ENCODE data around the gene LOXL4.

DNA sequence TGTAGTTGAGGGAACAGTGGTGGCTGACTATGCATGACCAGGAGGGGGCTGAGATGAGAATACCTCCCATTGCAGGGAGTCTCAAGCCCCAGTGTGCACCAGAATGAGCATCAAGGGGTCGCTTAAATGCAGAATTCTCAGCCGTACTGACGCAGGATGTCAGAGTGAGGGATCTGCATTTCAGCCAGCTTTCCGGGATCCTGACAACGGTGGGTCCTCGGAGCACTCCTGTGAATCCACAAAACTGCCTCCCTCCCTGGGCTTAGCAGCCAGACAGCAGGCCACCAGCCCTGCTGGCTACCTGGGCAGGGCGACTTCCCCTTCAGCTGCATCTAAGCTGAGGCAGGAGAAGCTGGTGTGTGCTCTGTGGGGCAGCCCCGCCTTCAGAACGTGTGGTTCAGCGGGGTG is 21.8 kb upstream of the LOXL4 start:
- TF ChIP-seq, protein P1, sequence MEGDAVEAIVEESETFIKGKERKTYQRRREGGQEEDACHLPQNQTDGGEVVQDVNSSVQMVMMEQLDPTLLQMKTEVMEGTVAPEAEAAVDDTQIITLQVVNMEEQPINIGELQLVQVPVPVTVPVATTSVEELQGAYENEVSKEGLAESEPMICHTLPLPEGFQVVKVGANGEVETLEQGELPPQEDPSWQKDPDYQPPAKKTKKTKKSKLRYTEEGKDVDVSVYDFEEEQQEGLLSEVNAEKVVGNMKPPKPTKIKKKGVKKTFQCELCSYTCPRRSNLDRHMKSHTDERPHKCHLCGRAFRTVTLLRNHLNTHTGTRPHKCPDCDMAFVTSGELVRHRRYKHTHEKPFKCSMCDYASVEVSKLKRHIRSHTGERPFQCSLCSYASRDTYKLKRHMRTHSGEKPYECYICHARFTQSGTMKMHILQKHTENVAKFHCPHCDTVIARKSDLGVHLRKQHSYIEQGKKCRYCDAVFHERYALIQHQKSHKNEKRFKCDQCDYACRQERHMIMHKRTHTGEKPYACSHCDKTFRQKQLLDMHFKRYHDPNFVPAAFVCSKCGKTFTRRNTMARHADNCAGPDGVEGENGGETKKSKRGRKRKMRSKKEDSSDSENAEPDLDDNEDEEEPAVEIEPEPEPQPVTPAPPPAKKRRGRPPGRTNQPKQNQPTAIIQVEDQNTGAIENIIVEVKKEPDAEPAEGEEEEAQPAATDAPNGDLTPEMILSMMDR (IDR thresholded peaks at IDR 0.05; ENCODE audit: low read depth, low read length), result no peak
- TF ChIP-seq POLR2A (IDR thresholded peaks at IDR 0.05; ENCODE audit: extremely low read depth, insufficient read length), result no peak

Data from NB4 (cell line).